Measurements from ENCODE around the gene TRAF3.
"Not testable (repeated sequence)": the region's sequence is repeated elsewhere in the genome, so short reads cannot be mapped to it uniquely, and the experiment has no call there.

The TRAF3 gene

GRCh38 chr14:102751088-102751487 is 26.2 kb upstream of the TRAF3 start:
- no peak for DNase-seq (ENCODE audit: low read depth in 2 of 2)

GRCh38 chr14:102752239-102752847 is 24.9 kb upstream of the TRAF3 start:
- no peak for DNase-seq (ENCODE audit: low read depth in 2 of 2)

DNA sequence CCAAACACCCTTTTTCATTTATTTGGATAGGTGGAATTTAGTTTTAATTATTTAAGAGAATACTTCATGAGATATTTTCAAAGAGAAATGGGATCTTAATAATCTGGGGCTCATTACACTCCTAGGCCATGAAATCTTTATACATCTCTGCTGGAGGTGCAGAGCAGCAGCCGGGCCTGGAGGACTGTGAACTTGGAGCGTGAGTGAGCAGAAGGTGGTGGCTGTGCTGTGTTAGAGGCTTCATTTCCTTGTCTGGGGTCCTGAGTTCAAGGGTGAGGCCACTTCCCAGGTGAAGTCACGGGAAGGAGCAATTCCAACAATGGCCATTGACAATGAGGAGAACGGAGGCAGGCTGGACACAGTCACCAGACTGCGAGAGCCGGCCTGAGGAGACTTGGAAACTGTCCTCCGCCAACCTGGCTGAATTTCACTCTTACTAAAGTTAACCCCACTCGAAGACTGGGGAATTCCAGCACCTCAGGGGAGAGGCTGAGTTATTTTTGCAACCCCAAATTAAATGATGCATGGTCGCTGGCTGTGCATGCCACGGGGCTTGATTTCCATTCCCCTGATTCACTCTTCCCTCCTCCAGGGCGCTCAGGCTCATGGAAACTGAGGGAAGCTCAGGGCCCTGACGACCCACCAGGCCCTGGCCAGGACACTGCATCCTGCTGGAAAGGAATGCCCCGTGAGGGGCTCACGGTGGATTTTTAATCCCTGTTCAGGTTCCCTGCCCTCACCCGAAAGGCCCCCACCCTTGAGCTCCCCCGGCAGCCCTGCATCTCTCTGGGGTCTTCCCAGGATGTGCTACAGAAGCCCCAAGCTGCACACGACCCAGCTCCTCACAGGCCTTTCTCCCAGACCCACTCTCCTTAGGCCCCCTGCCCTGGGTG is 22.6 kb upstream of the TRAF3 start:
- no peak for DNase-seq (ENCODE audit: low read depth in 2 of 2)

DNA sequence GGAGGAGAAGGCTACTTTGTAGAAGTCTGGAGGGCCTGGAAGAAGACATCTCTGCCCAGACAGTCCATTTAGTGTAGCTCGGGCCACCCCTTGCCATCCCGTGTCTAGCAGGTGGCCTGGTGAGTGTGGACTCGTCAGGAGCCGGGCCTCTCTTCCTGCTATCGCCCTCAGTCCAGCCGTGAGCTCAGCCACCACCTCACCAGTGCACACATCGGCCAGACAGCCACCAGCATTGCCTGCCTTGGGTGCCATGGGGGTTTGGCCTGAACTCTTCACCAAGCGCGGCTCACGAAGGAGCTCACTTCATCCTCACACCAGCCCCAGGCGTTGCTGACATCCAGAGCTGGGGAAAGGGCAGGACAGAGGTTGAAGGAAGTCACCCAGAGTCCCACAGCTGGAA is 19.6 kb upstream of the TRAF3 start:
- no peak for DNase-seq (ENCODE audit: low read depth in 2 of 2)

GRCh38 chr14:102758087-102758486 is 19.2 kb upstream of the TRAF3 start:
- DNase-seq (ENCODE audit: low read depth in 2 of 2), result no peak

DNA sequence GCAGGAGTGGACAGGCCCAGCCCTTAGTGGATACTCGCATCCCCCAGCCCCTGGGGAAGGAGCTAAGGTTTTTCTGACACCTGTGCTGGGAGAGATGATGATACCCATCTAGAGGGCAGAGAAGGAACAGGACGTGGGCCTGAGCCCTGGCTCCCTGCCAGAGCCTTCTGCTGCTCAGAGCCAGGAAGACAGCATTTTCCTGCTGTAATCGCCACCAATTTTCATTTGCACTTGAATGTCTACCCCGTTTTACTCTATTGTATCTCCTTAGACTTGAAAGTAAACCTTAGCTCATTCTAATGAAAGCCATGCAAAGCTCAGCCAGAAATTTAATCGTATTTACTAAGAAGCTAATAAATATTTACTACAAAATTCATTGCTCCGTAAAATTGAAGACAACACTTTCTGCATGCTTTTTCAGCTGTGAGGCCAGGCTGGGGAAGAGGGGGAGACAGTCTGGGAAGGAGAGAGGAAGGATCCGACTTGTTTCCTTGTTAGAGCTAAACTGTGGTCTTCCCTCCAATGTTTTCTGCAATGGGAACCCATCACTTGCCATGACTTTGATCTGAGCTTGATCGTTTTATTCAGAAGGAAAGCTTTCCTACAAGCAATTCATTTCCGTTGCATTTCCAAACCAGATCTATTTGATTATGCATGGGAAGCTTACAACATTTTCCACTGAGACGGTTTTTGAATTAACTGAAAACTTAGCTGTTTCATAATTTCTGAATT is 17.6 kb upstream of the TRAF3 start:
- no peak for DNase-seq (ENCODE audit: low read depth in 2 of 2)

DNA sequence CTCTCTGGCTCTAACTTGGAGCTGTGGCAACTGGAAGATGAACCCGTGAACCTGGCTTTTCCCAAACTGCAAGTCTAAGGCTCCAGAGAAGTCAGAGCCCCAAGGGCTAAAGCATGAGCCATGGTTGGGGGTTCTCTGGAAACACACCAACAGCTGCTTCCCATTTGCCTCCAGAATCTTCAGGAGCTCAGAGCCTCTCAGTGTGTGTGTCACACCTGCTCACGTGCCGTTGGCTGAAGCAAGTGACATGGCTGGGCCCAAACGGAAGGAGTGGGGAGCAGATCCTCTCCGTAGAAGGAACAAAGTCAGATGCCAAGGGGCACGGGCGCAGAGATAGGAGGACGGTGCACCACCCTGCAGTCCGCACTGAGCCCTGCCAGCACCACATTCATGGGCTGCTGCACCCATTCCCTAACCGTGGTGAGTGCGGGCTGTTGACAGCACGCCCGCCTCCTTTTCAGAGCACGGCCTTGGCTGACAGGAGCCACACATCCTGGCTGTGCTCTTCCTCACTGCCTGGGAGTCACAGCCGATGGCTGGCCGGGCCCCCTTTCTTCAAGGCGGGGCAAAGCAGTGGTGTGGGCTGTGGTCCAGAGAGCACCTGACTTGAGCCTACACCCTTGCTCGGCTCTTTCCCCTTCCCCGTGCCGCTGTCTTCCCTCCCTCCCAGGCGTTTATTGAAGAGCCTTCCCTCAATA is 16.6 kb upstream of the TRAF3 start:
- no peak for DNase-seq (ENCODE audit: low read depth in 2 of 2)

DNA sequence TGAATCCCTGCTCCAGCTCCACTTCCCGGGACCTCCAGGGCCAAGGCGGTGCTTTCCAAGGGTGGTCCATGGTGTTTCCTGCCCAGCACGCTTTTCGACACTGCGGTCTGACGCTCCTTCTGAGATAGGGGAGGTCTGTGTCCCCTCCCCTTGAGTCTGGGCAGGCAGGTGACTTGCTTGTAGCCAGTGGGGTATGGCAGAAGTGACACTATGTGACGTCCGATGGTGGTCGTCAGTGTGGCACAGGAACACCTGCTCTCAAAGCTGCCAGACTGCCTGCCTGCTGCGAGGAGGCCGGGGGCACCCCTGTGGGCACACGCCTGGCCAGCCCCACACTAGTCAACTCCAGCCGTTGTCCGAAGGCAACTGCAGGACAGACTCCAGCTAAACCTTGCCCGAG is 16.0 kb upstream of the TRAF3 start:
- DNase-seq (ENCODE audit: low read depth in 2 of 2), result no peak

GRCh38 chr14:102764220-102764671 is 13.0 kb upstream of the TRAF3 start:
- DNase-seq (ENCODE audit: low read depth in 2 of 2), result no peak

GRCh38 chr14:102765770-102766169 is 11.5 kb upstream of the TRAF3 start:
- not testable (repeated sequence) for DNase-seq (ENCODE audit: low read depth in 2 of 2)

DNA sequence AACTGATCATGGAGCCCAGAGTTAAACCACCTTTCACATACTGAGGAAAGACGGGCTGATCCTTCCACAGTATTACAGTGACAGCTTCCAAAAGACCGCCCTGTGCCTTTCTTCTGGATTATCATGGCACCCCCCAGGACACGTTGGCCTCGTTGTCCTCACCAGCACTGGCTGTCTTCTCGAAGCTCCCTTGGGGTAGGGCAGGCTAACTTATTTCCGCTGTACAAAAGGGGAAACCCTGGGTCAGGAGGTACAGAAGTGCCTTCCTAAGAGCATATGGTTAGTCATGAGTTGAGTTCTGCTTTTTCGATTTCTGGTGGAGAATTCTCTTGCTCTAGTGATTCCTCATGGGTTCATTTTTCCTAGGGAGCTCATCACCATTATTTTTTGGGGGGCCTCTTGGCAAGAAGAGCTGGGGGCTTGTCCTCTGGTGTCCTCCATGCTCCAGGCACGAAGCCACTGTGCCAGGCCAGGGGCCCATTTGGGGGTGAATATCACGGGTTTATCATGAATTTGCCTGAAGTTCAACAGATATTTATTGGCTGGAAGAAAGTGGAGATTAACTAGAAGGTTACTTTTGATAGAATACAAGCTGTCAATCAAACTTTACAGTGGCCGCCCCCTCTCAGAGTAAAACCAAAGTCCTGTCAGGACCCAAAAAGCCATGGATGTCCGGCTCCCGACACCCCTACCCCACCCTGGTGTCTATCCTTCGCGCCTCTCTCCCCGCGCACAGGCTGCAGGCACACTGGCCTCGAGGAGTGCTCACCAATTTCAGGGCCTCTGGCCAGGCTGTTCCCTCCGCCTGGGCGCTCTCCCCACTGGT is 8.8 kb upstream of the TRAF3 start:
- no peak for DNase-seq (ENCODE audit: low read depth in 2 of 2)

DNA sequence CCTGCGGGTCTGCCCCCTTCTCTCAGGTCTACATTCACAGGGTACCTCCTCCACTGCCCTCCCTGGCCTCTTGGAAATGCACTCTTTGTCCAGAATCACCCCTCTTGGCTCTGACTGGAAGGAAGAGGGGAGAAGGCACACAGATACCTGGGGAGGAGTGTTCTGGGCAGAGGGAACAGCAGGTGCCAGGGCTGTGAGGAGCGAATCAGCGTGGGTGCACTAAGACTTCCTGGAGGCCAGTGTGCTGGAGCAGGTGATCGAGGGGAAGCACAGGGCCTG is 8.3 kb upstream of the TRAF3 start:
- DNase-seq (ENCODE audit: low read depth in 2 of 2), result no peak

- DNase-seq (ENCODE audit: low read depth in 2 of 2), result no peak
These were observed 6.8 kb upstream of the TRAF3 start for GRCh38 chr14:102770147-102771123.

GRCh38 chr14:102771144-102771543 is 6.1 kb upstream of the TRAF3 start:
- DNase-seq (ENCODE audit: low read depth in 2 of 2), result no peak

GRCh38 chr14:102772781-102773570 is 4.3 kb upstream of the TRAF3 start:
- no peak for DNase-seq (ENCODE audit: low read depth in 2 of 2)

GRCh38 chr14:102774391-102775153 is 2.7 kb upstream of the TRAF3 start:
- DNase-seq (ENCODE audit: low read depth in 2 of 2), result peak in 1 of 2 donors; percentile 31

DNA sequence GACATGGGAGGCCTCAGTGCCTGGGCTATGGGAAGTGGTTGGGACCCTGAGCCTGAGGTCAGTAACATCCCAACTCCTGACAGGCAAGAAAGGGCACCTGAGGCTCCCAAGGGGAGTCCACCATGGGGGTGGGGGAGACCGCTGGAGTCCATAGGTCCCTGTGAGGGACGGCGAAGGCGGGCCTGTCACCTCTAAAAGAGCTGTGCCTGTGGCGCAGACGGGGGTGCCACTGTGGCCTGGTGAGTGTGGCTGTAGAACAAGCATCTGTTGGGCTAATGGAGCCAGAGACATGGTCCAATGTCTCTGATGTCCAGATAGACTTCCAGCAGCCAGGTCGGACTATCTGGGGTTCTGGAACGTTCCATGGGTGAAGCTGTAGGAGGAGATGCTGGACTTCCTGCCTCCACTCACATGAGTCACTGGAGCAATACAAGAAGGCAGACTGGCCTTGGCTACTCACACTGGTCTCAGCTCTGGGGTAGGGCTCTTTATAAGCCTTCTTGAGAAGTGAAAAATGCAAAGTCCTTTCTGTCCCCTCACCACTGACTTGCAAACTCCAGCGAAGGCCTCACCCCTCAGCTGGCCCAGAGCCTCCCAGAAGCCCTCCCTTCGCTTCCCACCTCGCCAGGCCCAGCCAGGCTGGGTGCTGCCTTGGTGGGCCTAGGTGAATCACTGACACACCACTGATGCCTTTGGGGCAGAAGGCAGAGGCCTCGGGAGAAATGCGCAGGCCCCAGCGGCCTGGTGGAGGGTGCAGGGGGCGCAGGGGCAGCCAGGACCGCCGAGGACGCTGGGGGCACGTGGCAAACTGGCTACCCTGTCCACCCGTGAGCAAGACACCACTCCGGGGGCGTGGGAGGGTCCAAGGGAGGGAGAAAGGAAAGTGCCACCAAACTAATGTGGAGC is 1.1 kb upstream of the TRAF3 start:
- DNase-seq (ENCODE audit: low read depth in 2 of 2), result no peak

Measured in stimulated activated CD8-positive, alpha-beta memory T cell treated with anti-CD3 and anti-CD28 coated beads, Interleukin-2, amount 100 ng/mL, for 1 hour (primary cell).